Measurements from ENCODE around the gene ULK2.

DNA sequence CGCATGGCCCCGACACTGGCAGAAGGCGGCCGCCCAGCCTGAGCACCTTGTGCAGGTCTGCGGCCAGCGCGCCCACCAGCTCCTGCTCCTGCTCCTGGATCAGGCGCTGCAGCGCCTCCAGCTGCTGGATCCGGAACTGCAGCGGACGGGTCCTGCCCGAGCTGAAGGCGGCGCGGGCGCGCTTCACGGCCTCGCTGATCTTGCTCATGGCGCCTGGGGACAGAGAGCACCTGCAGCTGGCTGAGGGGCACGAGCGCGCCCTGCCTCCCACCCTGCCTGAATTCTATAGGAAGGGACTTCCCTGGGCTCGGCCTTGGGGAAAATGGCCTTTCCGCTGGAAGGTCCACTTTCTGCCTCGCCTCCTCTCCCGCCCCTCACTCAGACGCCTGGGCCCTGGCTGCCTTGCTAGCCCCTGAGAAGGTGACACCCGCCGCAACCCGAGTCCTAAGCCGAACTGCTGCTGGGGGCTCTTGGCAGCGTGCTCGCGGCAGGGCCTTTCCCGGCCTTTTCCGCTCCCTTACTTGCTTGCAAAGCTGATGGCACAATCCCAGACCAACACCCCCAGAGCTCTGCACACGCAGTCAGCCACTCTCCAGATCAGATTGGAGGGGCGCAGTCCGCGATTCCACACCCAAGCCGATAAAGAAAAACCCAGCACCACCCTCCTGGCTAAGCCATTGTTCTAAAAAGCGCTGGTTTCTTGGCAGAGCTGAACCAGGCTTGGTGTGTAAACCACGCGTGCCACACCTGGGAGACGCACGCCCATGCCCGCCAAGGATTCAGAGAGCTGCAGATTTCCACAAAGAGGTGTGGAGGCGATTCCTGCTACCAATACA lies 122.6 kb downstream of the ULK2 start:
- TF ChIP-seq, protein P1, sequence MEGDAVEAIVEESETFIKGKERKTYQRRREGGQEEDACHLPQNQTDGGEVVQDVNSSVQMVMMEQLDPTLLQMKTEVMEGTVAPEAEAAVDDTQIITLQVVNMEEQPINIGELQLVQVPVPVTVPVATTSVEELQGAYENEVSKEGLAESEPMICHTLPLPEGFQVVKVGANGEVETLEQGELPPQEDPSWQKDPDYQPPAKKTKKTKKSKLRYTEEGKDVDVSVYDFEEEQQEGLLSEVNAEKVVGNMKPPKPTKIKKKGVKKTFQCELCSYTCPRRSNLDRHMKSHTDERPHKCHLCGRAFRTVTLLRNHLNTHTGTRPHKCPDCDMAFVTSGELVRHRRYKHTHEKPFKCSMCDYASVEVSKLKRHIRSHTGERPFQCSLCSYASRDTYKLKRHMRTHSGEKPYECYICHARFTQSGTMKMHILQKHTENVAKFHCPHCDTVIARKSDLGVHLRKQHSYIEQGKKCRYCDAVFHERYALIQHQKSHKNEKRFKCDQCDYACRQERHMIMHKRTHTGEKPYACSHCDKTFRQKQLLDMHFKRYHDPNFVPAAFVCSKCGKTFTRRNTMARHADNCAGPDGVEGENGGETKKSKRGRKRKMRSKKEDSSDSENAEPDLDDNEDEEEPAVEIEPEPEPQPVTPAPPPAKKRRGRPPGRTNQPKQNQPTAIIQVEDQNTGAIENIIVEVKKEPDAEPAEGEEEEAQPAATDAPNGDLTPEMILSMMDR (tag by site-specific recombination; IDR thresholded peaks at IDR 0.05), result peak; percentile 74
- TF ChIP-seq ZNF138 (tag by site-specific recombination; IDR thresholded peaks at IDR 0.05; ENCODE audit: borderline replicate concordance) (no peak), PRDM1 (tag by site-specific recombination; IDR thresholded peaks at IDR 0.05) (no peak), YY1 (tag by site-specific recombination; IDR thresholded peaks at IDR 0.05) (no peak; the same call in 1 of the 2 replicates), ZNF433 (tag by site-specific recombination; IDR thresholded peaks at IDR 0.05; ENCODE audit: low read depth) (no peak), KLF9 (tag by site-specific recombination; IDR thresholded peaks at IDR 0.05; ENCODE audit: low read depth) (no peak), ZNF549 (tag by site-specific recombination; IDR thresholded peaks at IDR 0.05) (no peak), ZNF121 (tag by site-specific recombination; IDR thresholded peaks at IDR 0.05) (no peak), BCL11B (tag by site-specific recombination; IDR thresholded peaks at IDR 0.05; ENCODE audit: low read depth) (no peak), SP2 (tag by site-specific recombination; IDR thresholded peaks at IDR 0.05) (no peak), ZNF776 (tag by site-specific recombination; IDR thresholded peaks at IDR 0.05; ENCODE audit: borderline replicate concordance) (no peak), ZBTB21 (tag by site-specific recombination; IDR thresholded peaks at IDR 0.05) (no peak)
- TF ChIP-seq, protein P2, sequence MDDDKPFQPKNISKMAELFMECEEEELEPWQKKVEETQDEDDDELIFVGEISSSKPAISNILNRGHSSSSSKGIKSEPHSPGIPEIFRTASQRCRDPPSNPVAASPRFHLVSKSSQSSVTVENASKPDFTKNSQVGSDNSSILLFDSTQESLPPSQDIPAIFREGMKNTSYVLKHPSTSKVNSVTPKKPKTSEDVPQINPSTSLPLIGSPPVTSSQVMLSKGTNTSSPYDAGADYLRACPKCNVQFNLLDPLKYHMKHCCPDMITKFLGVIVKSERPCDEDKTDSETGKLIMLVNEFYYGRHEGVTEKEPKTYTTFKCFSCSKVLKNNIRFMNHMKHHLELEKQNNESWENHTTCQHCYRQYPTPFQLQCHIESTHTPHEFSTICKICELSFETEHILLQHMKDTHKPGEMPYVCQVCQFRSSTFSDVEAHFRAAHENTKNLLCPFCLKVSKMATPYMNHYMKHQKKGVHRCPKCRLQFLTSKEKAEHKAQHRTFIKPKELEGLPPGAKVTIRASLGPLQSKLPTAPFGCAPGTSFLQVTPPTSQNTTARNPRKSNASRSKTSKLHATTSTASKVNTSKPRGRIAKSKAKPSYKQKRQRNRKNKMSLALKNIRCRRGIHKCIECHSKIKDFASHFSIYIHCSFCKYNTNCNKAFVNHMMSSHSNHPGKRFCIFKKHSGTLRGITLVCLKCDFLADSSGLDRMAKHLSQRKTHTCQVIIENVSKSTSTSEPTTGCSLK (tag by site-specific recombination; IDR thresholded peaks at IDR 0.05), result no peak
